Endodermal cell (in vitro differentiated cells): ENCODE data around the gene TMEM14C. TPM values are rescaled to one million over a fixed set of nuclear protein-coding genes. Genes with fewer than 3 reads are reported as not detected.

Experiments used
- DNase-seq: peaks from one replicate; pipeline ENCODE4 v3.0.0-alpha.2; 2017
- H3K27ac ChIP-seq: 2 replicates; pipeline ENCODE4 v1.5.1; 2013; ENCODE audit warnings: mild to moderate bottlenecking, low read depth, low read length, moderate library complexity
- H3K27me3 ChIP-seq: 2 replicates; pipeline ENCODE4 v1.6.1; 2013; ENCODE audit warnings: mild to moderate bottlenecking, low read length, moderate library complexity; ENCODE audit not compliant: insufficient read depth, control insufficient read depth, poor library complexity, severe bottlenecking
- H3K36me3 ChIP-seq: 2 replicates; pipeline ENCODE4 v1.7.0; 2013; ENCODE audit warnings: mild to moderate bottlenecking, low read length, moderate library complexity; ENCODE audit not compliant: control insufficient read depth, insufficient read depth
- H3K4me1 ChIP-seq: one replicate; pipeline ENCODE4 v1.7.0; 2013; ENCODE audit warnings: low read length; ENCODE audit not compliant: control insufficient read depth, insufficient read depth
- H3K4me3 ChIP-seq: 2 replicates; pipeline ENCODE4 v1.5.1; 2013; ENCODE audit warnings: mild to moderate bottlenecking, low read length, moderate library complexity
- H3K9ac ChIP-seq: 2 replicates; pipeline ENCODE4 v1.6.1; 2013; ENCODE audit warnings: mild to moderate bottlenecking, low read length, moderate library complexity; ENCODE audit not compliant: poor library complexity, severe bottlenecking; ENCODE audit errors: extremely low read depth
- H3K9me3 ChIP-seq: 2 replicates; pipeline ENCODE4 v1.6.1; 2013; ENCODE audit warnings: mild to moderate bottlenecking, low read length, moderate library complexity; ENCODE audit not compliant: control insufficient read depth
- H3K27ac Mint-ChIP-seq: 2 replicates; pipeline ENCODE4 v1.8.0; 2020; ENCODE audit warnings: mixed read lengths
- H3K27me3 Mint-ChIP-seq: 2 replicates; pipeline ENCODE4 v1.8.0; 2021; ENCODE audit warnings: mild to moderate bottlenecking, mixed read lengths; ENCODE audit not compliant: insufficient read depth
- H3K36me3 Mint-ChIP-seq: 2 replicates; pipeline ENCODE4 v1.8.0; 2020; ENCODE audit warnings: low read depth, mixed read lengths
- H3K4me1 Mint-ChIP-seq: 2 replicates; pipeline ENCODE4 v1.8.0; 2020; ENCODE audit warnings: mixed read lengths
- H3K4me3 Mint-ChIP-seq: 2 replicates; pipeline ENCODE4 v1.8.0; 2020; ENCODE audit warnings: mild to moderate bottlenecking, moderate library complexity, mixed read lengths
- H3K9me3 Mint-ChIP-seq: 2 replicates; pipeline ENCODE4 v1.8.0; 2020; ENCODE audit warnings: mild to moderate bottlenecking, mixed read lengths
- WGBS, 2 experiments: methylation state at CpG; one replicate each; pipeline versions ENCODE4 v1.1.5 to v1.1.7; 2013; ENCODE audit warnings: missing lambda C conversion rate in 2 of 2, mixed read lengths in 1 of 2; ENCODE audit not compliant: insufficient coverage in 1 of 2, insufficient read length in 1 of 2; 5-methylcytosine and 5-hydroxymethylcytosine counted together
- total RNA-seq, 2 donors: library from RNA; stranded (reverse); fragmentation: NEBNext Ultra II Directional in 1 of 2; extraction: Animal tissue kit (Norgen Biotek cat#: 25700) in 1 of 2; gene quantifications; 2 replicates in 1 of 2; 3 replicates in 1 of 2; pipeline ENCODE4 v1.2.1, GENCODE V29; 2021
- TF ChIP-seq, protein P1 (sequence below): fragments of 200-600 bp; sonication (generic); conservative IDR thresholded peaks from 2 replicates; pipeline ENCODE4 v1.5.0; 2021; ENCODE audit warnings: antibody characterized with exemption, mild to moderate bottlenecking

The TMEM14C gene
- total RNA-seq, 2 donors from 2014 or later: 102 to 118 TPM

DNA sequence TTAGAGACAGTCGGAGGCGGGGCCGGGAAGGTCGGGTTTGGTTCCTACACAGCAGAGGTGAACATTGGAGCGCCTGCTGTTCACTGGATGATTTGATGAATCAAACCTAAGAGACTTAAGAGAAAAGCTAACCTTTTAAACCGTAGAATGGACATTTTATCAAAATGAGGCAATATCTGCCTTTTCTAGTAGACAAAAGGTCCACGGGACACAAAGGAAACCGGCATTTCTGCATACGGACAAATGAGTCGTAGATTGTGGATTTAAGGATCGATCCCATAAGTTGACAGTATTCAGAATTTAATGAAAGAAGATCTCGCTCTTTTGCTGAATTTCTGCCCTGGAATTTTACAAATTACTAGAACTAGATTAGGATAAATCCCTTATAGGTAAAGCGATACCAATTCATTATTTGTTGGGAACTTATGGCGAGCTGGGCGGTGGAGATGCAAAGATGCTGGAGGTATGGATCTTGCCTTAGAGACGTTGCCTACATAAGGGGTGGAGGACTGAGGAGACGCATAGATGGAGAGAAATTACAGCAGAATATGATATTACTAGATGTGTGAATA lies 27.7 kb upstream of the TMEM14C start:
- Mint-ChIP-seq H3K36me3 (peaks cover 24% of the 10 kb centered on the region), H3K9me3 (peaks cover 4% of the 10 kb centered on the region), H3K4me1 (peaks cover 30% of the 10 kb centered on the region), H3K4me3 (peak overlapping the region; percentile 87), H3K27ac (peak overlapping the region; percentile 100), H3K27me3 (no peaks in the 10 kb centered on the region)
- 0 to 1% methylated on average over 13 to 17 of the region's 17 CpGs for WGBS, 2 experiments
- peaks cover 9% of the 10 kb centered on the region for H3K9me3 ChIP-seq
- DNase-seq: no peak
- H3K4me1 ChIP-seq: no peaks in the 10 kb centered on the region
- H3K27ac ChIP-seq: peak overlapping the region; percentile 99
- peaks cover 35% of the 10 kb centered on the region for H3K36me3 ChIP-seq
- H3K27me3 ChIP-seq: no peaks in the 10 kb centered on the region
- peak overlapping the region; percentile 97 for H3K9ac ChIP-seq
- peak overlapping the region; percentile 93 for H3K4me3 ChIP-seq
- TF ChIP-seq, protein P1, sequence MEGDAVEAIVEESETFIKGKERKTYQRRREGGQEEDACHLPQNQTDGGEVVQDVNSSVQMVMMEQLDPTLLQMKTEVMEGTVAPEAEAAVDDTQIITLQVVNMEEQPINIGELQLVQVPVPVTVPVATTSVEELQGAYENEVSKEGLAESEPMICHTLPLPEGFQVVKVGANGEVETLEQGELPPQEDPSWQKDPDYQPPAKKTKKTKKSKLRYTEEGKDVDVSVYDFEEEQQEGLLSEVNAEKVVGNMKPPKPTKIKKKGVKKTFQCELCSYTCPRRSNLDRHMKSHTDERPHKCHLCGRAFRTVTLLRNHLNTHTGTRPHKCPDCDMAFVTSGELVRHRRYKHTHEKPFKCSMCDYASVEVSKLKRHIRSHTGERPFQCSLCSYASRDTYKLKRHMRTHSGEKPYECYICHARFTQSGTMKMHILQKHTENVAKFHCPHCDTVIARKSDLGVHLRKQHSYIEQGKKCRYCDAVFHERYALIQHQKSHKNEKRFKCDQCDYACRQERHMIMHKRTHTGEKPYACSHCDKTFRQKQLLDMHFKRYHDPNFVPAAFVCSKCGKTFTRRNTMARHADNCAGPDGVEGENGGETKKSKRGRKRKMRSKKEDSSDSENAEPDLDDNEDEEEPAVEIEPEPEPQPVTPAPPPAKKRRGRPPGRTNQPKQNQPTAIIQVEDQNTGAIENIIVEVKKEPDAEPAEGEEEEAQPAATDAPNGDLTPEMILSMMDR: no peak

DNA sequence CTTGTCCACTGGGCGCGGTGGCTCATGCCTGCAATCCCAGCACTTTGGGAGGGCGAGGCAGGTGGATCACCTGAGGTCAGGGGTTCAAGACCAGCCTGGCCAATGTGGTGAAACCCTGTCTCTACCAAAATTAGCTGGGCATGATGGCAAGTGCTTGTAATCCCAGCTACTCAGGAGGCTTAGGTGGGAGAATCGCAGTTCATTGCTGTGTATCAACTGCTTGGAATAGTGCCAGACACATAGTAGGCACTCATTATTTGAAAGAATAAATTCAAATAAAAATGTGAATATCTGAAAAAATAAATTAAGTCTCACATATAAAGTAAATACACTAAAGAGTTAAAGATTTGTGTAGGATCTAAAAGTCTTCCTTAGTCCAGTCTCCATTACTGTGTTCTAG lies 26.2 kb upstream of the TMEM14C start:
- H3K4me1 Mint-ChIP-seq: peaks cover 17% of the 10 kb centered on the region
- no peak overlapping the region for H3K4me3 Mint-ChIP-seq
- H3K27ac ChIP-seq: no peak overlapping the region
- H3K27me3 Mint-ChIP-seq: no peaks in the 10 kb centered on the region
- H3K36me3 Mint-ChIP-seq: peaks cover 38% of the 10 kb centered on the region
- peak overlapping the region; percentile 93 for H3K4me3 ChIP-seq
- no peak overlapping the region for H3K9ac ChIP-seq
- peaks cover 42% of the 10 kb centered on the region for H3K36me3 ChIP-seq
- DNase-seq: no peak
- peaks cover 9% of the 10 kb centered on the region for H3K9me3 ChIP-seq
- no peaks in the 10 kb centered on the region for H3K4me1 ChIP-seq
- TF ChIP-seq, protein P1: no peak
- H3K27me3 ChIP-seq: no peaks in the 10 kb centered on the region
- peaks cover 4% of the 10 kb centered on the region for H3K9me3 Mint-ChIP-seq
- 96% methylated on average over 3 to 4 of the region's 4 CpGs for WGBS, 2 experiments
- H3K27ac Mint-ChIP-seq: no peak overlapping the region

DNA sequence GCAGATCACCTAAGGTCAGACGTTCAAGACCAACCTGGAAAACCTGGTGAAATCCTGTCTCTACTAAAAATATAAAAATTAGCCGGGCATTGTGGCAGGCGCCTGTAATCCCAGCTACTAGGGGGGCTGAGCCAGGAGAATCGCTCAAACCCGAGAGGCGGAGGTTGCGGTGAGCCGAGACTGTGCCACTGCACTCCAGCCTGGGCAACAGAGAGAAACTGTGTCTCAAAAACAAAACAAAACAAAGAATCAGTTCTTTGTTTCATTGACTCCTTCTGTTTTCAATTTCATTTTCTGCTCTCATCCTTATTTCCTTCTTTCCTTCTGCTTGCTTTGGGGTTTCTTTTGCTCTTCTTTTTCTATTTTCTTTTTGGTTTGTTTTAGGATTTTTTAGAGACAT lies 8.9 kb upstream of the TMEM14C start:
- peaks cover 11% of the 10 kb centered on the region for H3K9me3 Mint-ChIP-seq
- Histone ChIP-seq H3K27ac (no peak overlapping the region), H3K36me3 (peaks cover 15% of the 10 kb centered on the region), H3K27me3 (no peaks in the 10 kb centered on the region), H3K4me3 (no peak overlapping the region), H3K9ac (no peak overlapping the region), H3K4me1 (no peaks in the 10 kb centered on the region), H3K9me3 (peaks cover 14% of the 10 kb centered on the region)
- H3K27ac Mint-ChIP-seq: no peak overlapping the region
- TF ChIP-seq, protein P1: no peak
- H3K27me3 Mint-ChIP-seq: no peaks in the 10 kb centered on the region
- WGBS, 2 experiments: 84 to 91% methylated on average over 6 to 8 of the region's 8 CpGs
- no peak for DNase-seq
- H3K36me3 Mint-ChIP-seq: peaks cover 12% of the 10 kb centered on the region
- H3K4me1 Mint-ChIP-seq: no peaks in the 10 kb centered on the region
- no peak overlapping the region for H3K4me3 Mint-ChIP-seq
